Upper lobe of left lung (tissue), 4 donors: ENCODE results near the gene WDR59.
"Not testable (repeated sequence)": the region's sequence is repeated elsewhere in the genome, so short reads cannot be mapped to it uniquely, and the experiment has no call there.

Source experiments
- POLR2A ChIP-seq, 4 donors: fragments of 450-650 bp; IDR thresholded peaks; one replicate each; pipeline ENCODE4 v1.5.1; 2016 to 2017; ENCODE audit warnings: antibody characterized with exemption in 4 of 4, mild to moderate bottlenecking in 2 of 4
- TF ChIP-seq, protein P1 (sequence below), 6 experiments: fragments of 450-650 bp in 4 of 6; fragments of 200-600 bp in 2 of 6; sonication (generic) in 2 of 6; IDR thresholded peaks; one replicate each; pipeline ENCODE4 v1.5.1; 2016 to 2019; ENCODE audit warnings: antibody characterized with exemption in 6 of 6

GRCh38 chr16:74989864-74990263 is 4.9 kb upstream of the WDR59 start:
- TF ChIP-seq, protein P1, sequence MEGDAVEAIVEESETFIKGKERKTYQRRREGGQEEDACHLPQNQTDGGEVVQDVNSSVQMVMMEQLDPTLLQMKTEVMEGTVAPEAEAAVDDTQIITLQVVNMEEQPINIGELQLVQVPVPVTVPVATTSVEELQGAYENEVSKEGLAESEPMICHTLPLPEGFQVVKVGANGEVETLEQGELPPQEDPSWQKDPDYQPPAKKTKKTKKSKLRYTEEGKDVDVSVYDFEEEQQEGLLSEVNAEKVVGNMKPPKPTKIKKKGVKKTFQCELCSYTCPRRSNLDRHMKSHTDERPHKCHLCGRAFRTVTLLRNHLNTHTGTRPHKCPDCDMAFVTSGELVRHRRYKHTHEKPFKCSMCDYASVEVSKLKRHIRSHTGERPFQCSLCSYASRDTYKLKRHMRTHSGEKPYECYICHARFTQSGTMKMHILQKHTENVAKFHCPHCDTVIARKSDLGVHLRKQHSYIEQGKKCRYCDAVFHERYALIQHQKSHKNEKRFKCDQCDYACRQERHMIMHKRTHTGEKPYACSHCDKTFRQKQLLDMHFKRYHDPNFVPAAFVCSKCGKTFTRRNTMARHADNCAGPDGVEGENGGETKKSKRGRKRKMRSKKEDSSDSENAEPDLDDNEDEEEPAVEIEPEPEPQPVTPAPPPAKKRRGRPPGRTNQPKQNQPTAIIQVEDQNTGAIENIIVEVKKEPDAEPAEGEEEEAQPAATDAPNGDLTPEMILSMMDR (IDR thresholded peaks at IDR 0.05), result not testable (repeated sequence)
- not testable (repeated sequence) for TF ChIP-seq POLR2A (IDR thresholded peaks at IDR 0.05)
